Neuronal stem cell (in vitro differentiated cells): ENCODE measurements around the gene STARD10.

Experiments used
- DNase-seq: peaks from one replicate; pipeline ENCODE4 v3.0.0-alpha.2; 2013; ENCODE audit warnings: low spot score
- H2AFZ ChIP-seq: one replicate; pipeline ENCODE4 v1.6.1; 2013; ENCODE audit warnings: mild to moderate bottlenecking, low read length, inconsistent platforms
- H2AK5ac ChIP-seq: 2 replicates; pipeline ENCODE4 v1.6.1; 2013; ENCODE audit warnings: low read depth, mild to moderate bottlenecking, inconsistent platforms, low read length, moderate library complexity, mixed read lengths
- H2BK120ac ChIP-seq: 2 replicates; pipeline ENCODE4 v1.6.1; 2013; ENCODE audit warnings: low read depth, mild to moderate bottlenecking, inconsistent platforms, low read length, moderate library complexity, mixed read lengths
- H2BK12ac ChIP-seq: one replicate; pipeline ENCODE4 v1.6.1; 2013; ENCODE audit warnings: low read length, inconsistent platforms
- H2BK15ac ChIP-seq: 2 replicates; pipeline ENCODE4 v1.6.1; 2013; ENCODE audit warnings: mild to moderate bottlenecking, low read length, inconsistent platforms, mixed read lengths
- H2BK5ac ChIP-seq: one replicate; pipeline ENCODE4 v1.6.1; 2013; ENCODE audit warnings: inconsistent platforms, mild to moderate bottlenecking, low read length, moderate library complexity
- H3K14ac ChIP-seq: one replicate; pipeline ENCODE4 v1.6.1; 2013; ENCODE audit warnings: low read length, inconsistent platforms
- H3K18ac ChIP-seq: 2 replicates; pipeline ENCODE4 v1.6.1; 2013; ENCODE audit warnings: low read length, inconsistent platforms
- H3K23ac ChIP-seq: 2 replicates; pipeline ENCODE4 v1.6.1; 2013; ENCODE audit warnings: low read depth, mild to moderate bottlenecking, mixed read lengths, low read length, inconsistent platforms; ENCODE audit not compliant: poor library complexity
- H3K27ac ChIP-seq: replicated peaks from 3 replicates; pipeline ENCODE4 v1.5.1; 2013; ENCODE audit warnings: low read length, inconsistent platforms
- H3K27me3 ChIP-seq, 3 experiments: 2 replicates each; pipeline ENCODE4 v1.6.1; 2013; ENCODE audit warnings: low read length in 3 of 3, mild to moderate bottlenecking in 2 of 3, inconsistent platforms in 1 of 3, low read depth in 1 of 3, mixed read lengths in 1 of 3, moderate library complexity in 1 of 3; ENCODE audit not compliant: control insufficient read depth in 3 of 3, insufficient read depth in 3 of 3
- H3K36me3 ChIP-seq, 2 donors: replicated peaks in 1 of 2; 2 replicates each; pipeline ENCODE4 v1.6.1; 2013; ENCODE audit warnings: low read length in 2 of 2; ENCODE audit not compliant: control insufficient read depth in 2 of 2, insufficient read depth in 2 of 2
- H3K4ac ChIP-seq: 2 replicates; pipeline ENCODE4 v1.6.1; 2013; ENCODE audit warnings: inconsistent platforms, mild to moderate bottlenecking, low read length, moderate library complexity
- H3K4me1 ChIP-seq, 2 donors: 1 replicate in 1 of 2; 2 replicates in 1 of 2; pipeline ENCODE4 v1.6.1; 2013; ENCODE audit warnings: low read length in 2 of 2, low read depth in 1 of 2; ENCODE audit not compliant: control insufficient read depth in 2 of 2, insufficient read depth in 1 of 2
- H3K4me2 ChIP-seq: one replicate; pipeline ENCODE4 v1.6.1; 2013; ENCODE audit warnings: mild to moderate bottlenecking, low read length, inconsistent platforms; ENCODE audit not compliant: insufficient read depth, poor library complexity, severe bottlenecking
- H3K4me3 ChIP-seq, 2 donors: 2 replicates each; pipeline ENCODE4 v1.5.1; 2013; ENCODE audit warnings: low read length in 2 of 2, mild to moderate bottlenecking in 2 of 2, inconsistent platforms in 1 of 2, moderate library complexity in 1 of 2
- H3K79me1 ChIP-seq: one replicate; pipeline ENCODE4 v1.6.1; 2013; ENCODE audit warnings: low read depth, mild to moderate bottlenecking, inconsistent platforms, low read length, moderate library complexity
- H3K9ac ChIP-seq: one replicate; pipeline ENCODE4 v1.6.1; 2013; ENCODE audit warnings: mild to moderate bottlenecking, low read depth, low read length, inconsistent platforms; ENCODE audit not compliant: poor library complexity
- H3K9me3 ChIP-seq, 2 donors: replicated peaks in 1 of 2; 2 replicates each; pipeline versions ENCODE3 to v1.6.1; 2013; ENCODE audit warnings: low read length in 2 of 2, mild to moderate bottlenecking in 2 of 2, inconsistent platforms in 1 of 2, low read depth in 1 of 2, mixed read lengths in 1 of 2, moderate library complexity in 1 of 2; ENCODE audit not compliant: control insufficient read depth in 2 of 2, insufficient read depth in 1 of 2
- H4K8ac ChIP-seq: one replicate; pipeline ENCODE4 v1.6.1; 2013; ENCODE audit warnings: low read depth, mild to moderate bottlenecking, inconsistent platforms, low read length, moderate library complexity
- H4K91ac ChIP-seq: one replicate; pipeline ENCODE4 v1.6.1; 2013; ENCODE audit warnings: low read length, low read depth, mild to moderate bottlenecking, inconsistent platforms; ENCODE audit not compliant: poor library complexity
- WGBS, 2 donors: extraction: QIAGEN DNeasy Blood & Tissue Kit; methylation state at CpG; one replicate each; pipeline ENCODE4 v1.1.7; 2013; ENCODE audit warnings: missing lambda C conversion rate in 2 of 2, mixed read lengths in 1 of 2; ENCODE audit not compliant: insufficient read length in 2 of 2, insufficient replicate concordance in 1 of 2; ENCODE audit errors: extremely low coverage in 2 of 2; 5-methylcytosine and 5-hydroxymethylcytosine counted together

The STARD10 gene

GRCh38 chr11:72799441-72799840, 5.6 kb upstream of the STARD10 start:
- Histone ChIP-seq H4K91ac (no peak overlapping the region), H3K9me3 (no peaks in the 10 kb centered on the region), H3K14ac (no peak overlapping the region), H3K23ac (no peak overlapping the region), H3K4ac (no peak overlapping the region), H2AK5ac (no peak overlapping the region), H3K27ac (no peak overlapping the region), H3K4me1 (peaks cover 0 to 6% of the 10 kb centered on the region in 2 donors), H2BK5ac (no peak overlapping the region), H2BK120ac (no peak overlapping the region), H3K79me1 (no peaks in the 10 kb centered on the region), H3K4me3 (no peak overlapping the region), H2AFZ (no peak overlapping the region), H3K36me3 (peaks cover 0 to 2% of the 10 kb centered on the region in 2 donors), H2BK12ac (no peak overlapping the region), H2BK15ac (no peak overlapping the region), H3K4me2 (no peak overlapping the region), H3K18ac (no peak overlapping the region), H4K8ac (no peak overlapping the region), H3K9ac (no peak overlapping the region), H3K27me3 (no peaks in the 10 kb centered on the region)
- no peak for DNase-seq
- no CpG with 5 or more reads among the region's 4 CpGs for whole genome bisulfite sequencing, 2 donors

- WGBS, 2 donors = no CpG with 5 or more reads among the region's 4 CpGs
- no peaks in the 10 kb centered on the region for H3K9me3 ChIP-seq
- H3K79me1 ChIP-seq = no peaks in the 10 kb centered on the region
Observed at GRCh38 chr11:72798361-72798760, 4.5 kb upstream of the STARD10 start.

GRCh38 chr11:72793076-72793424, 797 bp downstream of the STARD10 start:
- Histone ChIP-seq H3K4me1 (peaks cover 13 to 16% of the 10 kb centered on the region in 2 donors), H3K4me2 (no peak overlapping the region), H3K27me3 (no peaks in the 10 kb centered on the region), H2BK5ac (no peak overlapping the region), H3K36me3 (no peaks in the 10 kb centered on the region), H3K27ac (no peak overlapping the region), H3K4me3 (peak overlapping the region in 1 of 2 donors; percentile 70), H2BK15ac (no peak overlapping the region), H3K9me3 (no peaks in the 10 kb centered on the region), H3K23ac (no peak overlapping the region), H4K91ac (no peak overlapping the region), H4K8ac (no peak overlapping the region), H2AFZ (peak overlapping the region; percentile 94), H3K79me1 (peaks cover 1% of the 10 kb centered on the region), H3K18ac (no peak overlapping the region), H2BK12ac (no peak overlapping the region), H2BK120ac (no peak overlapping the region), H2AK5ac (no peak overlapping the region), H3K9ac (no peak overlapping the region), H3K14ac (no peak overlapping the region), H3K4ac (no peak overlapping the region)
- DNase-seq = no peak
- no CpG with 5 or more reads among the region's 2 CpGs for WGBS, 2 donors

More at GRCh38 chr11:72798361-72798760, 4.5 kb upstream of the STARD10 start:
- H4K91ac ChIP-seq = no peak overlapping the region
- no peak overlapping the region for H3K9ac ChIP-seq
- H2BK12ac ChIP-seq = no peak overlapping the region
- no peak for DNase-seq
- H2AK5ac ChIP-seq = no peak overlapping the region
- H3K4me1 ChIP-seq = peaks cover under 1 to 10% of the 10 kb centered on the region in 2 donors
- H4K8ac ChIP-seq = no peak overlapping the region
- H2BK5ac ChIP-seq = peak overlapping the region; percentile 20
- H3K36me3 ChIP-seq = no peaks in the 10 kb centered on the region
- no peak overlapping the region for H3K27ac ChIP-seq
- H3K14ac ChIP-seq = no peak overlapping the region
- H2AFZ ChIP-seq = peak overlapping the region; percentile 67
- H3K4me2 ChIP-seq = no peak overlapping the region
- H2BK15ac ChIP-seq = no peak overlapping the region
- H3K18ac ChIP-seq = no peak overlapping the region
- no peak overlapping the region for H3K4ac ChIP-seq
- no peak overlapping the region for H3K4me3 ChIP-seq
- H3K23ac ChIP-seq = no peak overlapping the region
- no peak overlapping the region for H2BK120ac ChIP-seq
- no peaks in the 10 kb centered on the region for H3K27me3 ChIP-seq

GRCh38 chr11:72792437-72793021, 1.3 kb downstream of the STARD10 start:
- Histone ChIP-seq H3K14ac (no peak overlapping the region), H4K91ac (no peak overlapping the region), H2BK15ac (peak overlapping the region; percentile 40), H3K23ac (peak overlapping the region; percentile 16), H3K18ac (peak overlapping the region; percentile 38), H3K4ac (no peak overlapping the region), H3K4me1 (peaks cover 13 to 16% of the 10 kb centered on the region in 2 donors), H3K9me3 (no peaks in the 10 kb centered on the region), H2BK5ac (no peak overlapping the region), H2BK120ac (peak overlapping the region; percentile 3), H3K27me3 (no peaks in the 10 kb centered on the region), H3K4me2 (no peak overlapping the region), H2AFZ (peak overlapping the region; percentile 94), H3K4me3 (no peak overlapping the region), H2AK5ac (peak overlapping the region; percentile 94), H3K27ac (no peak overlapping the region), H3K36me3 (no peaks in the 10 kb centered on the region), H3K79me1 (peaks cover 1% of the 10 kb centered on the region), H4K8ac (no peak overlapping the region), H3K9ac (no peak overlapping the region), H2BK12ac (peak overlapping the region; percentile 63)
- no peak for DNase-seq
- no CpG with 5 or more reads among the region's 3 CpGs for WGBS, 2 donors
